GM21528 (cell line): ENCODE results near the gene ABCC4.

ENCODE experiments used
- ATAC-seq: cut with Tn5 transposase; IDR thresholded peaks from one replicate; pipeline ENCODE4 v1.9.1; 2021; ENCODE audit warnings: mild to moderate bottlenecking, moderate library complexity; ENCODE audit not compliant: unreplicated experiment, low FRiP score

Gene ABCC4

DNA sequence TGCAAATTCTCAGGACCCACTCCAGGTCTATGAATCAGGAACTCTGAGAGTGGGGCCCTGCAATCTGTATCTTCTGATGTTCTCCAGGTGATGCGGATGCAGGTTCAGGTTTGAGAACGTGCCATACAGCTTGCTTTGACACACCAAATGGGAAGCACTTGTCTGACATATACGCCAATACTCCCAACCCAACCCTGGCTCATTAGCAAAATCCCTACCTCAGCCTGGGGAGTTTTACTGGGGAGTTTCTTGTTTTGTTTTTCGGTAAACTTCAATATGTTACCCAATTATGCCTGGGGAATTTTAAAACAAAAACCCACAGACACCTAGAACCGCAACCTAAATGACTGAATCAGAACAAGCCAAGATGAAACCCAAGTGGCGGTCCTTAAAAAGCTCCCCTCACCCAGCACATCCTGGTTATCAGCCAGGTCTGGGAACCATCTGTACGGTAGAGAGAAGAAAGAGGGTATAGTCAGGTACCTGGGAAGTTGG is 41.2 kb downstream of the ABCC4 start:
- peak; percentile 54 for ATAC-seq

DNA sequence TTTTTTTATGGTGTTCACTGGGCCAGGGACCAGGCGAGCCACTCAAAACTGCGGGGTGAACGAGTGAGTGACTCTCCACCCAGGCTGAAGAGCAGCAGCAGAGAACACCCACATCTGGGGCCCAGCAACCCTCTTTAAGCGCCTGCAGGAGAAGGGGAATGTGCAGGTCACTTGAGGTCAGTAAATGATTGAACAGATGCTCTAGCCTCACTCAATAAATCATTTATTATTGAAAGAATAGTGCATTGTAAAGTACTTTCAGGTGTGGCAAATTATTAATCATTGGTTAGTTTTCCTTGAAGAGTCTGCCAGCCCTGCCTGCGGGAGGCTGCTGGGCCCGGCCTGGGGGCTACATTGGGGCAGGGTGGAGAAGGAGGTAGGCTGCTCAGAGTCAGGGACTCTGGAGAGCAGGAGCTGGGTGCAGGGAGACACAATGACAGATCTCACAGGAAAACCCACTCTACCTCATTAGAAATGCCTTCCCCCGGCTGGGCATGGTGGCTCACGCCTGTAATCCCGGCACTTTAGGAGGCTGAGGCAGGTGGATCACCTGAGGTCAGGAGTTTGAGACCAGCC is 42.5 kb downstream of the ABCC4 start:
- ATAC-seq = peak; percentile 44

DNA sequence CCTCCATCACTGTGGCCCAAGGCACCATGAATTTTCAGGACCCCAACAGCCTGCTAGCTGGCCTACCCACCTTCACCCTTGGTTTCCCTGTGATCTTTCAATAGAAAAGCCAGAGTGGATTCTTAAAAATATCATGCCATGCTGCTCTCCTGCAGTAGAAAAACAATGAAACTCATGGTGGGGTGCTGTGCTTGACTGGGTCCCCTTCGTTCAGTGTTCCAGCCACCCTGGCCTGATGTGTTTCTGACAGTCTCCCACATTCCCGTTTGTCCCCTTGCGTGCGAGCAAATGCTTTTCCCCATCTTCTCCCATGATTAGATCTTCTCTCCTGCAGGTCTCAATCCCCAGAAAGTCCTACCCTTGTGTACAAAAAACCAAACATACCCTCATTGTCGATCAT is 43.2 kb downstream of the ABCC4 start:
- ATAC-seq = no peak

DNA sequence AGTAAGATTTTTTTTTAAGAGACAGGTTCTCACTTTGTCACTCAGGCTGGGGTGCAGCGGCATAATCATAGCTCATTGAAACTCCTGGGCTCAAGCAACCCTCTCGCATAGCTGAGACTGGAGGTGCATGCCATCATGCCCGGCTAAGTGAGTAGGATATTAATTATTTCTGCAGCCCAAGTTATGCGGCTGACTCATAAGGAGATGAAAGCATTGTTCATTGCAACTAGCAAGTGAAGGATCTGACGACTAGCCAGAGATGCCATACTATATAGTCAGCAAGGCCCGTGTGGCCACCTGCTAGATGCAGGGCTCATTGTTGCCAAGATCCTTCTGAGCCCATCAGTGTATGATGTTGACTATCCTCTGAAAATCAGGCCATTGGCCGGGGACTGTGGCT is 45.2 kb downstream of the ABCC4 start:
- ATAC-seq = no peak

DNA sequence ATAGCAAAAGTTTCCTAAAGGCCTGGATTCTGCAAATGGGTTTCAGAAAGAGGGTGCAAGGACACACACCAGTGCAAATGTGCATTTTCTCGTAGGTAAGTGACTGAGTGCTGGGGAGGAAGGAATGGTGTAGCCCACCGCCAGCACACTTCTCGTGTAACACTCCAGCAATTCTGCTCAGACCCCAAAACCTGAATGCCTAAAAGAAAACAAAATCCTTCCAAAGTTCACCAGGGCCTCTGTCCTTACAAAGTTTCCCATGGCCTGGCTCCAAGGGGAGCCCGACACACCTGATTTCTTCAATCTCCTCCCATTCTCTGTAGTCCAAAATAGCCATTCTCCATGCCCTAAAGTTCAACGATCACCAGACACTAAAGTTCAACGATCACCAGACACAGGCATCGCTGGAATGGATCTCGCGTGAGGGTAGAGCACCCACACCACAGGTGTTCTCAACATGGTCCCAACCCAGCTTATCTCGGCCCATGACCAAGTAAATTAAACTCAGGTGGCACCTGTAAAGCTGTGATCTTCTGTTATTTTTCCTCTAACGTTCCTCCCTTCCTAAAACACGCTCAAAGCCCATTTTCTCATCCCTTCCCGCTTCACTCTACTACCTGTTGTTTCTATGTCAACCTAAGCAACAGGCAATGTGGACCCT is 46.0 kb downstream of the ABCC4 start:
- no peak for ATAC-seq

DNA sequence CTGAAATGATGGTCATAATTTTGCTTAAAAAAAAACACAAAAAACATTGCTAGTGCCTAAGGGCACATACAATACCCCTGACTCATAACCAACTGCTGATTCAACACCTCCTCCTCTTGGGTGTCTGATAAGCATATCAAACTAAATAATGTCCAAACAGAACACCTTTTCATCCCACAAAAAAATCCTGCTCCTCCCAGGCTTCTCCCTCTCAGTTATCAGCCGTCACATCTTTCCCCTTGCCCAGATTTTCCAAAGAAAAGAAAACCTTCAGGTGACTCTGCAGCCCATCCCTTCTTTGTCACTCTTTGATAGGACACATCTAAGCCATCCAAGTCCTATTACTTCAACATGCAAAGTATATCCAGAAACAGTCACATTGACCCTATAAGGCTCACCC is 46.9 kb downstream of the ABCC4 start:
- no peak for ATAC-seq

DNA sequence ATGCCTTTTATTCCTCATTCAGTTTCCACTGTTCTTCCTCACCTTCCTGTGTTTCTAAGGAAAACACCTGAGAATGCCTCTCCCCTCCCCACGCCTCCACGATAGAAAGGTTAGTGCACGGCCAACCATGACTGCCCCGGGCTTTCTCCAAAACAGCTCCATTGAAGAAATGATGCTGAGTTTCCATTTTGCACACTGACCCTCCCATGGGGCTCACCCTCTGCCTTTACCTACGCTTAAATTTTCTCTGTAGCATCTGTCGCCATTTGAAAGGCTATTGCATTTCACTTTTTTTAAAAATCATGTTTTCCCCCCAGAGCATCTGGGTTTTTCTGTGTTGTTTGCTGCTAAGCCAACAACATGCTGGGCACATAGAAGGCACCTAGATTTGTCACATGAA is 48.2 kb downstream of the ABCC4 start:
- no peak for ATAC-seq

DNA sequence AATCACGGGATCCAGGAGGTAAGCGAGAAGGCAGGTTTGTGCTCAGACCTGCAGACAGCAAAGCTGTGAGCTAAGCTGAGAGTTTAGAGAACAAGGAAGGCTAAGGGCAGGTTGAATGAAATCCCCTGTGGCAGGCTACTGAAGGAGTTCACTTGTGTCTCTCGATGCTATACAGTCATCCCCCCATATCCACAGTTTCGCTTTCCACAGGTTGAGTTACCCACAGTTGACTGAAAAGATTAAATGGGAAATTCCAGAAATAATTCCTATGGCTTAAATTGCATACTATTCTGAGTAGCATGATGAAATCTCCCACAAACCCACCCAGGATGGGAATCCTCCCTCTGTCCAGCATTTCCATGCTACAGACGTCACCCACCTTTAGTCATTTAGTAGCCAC is 49.6 kb downstream of the ABCC4 start:
- ATAC-seq = no peak

DNA sequence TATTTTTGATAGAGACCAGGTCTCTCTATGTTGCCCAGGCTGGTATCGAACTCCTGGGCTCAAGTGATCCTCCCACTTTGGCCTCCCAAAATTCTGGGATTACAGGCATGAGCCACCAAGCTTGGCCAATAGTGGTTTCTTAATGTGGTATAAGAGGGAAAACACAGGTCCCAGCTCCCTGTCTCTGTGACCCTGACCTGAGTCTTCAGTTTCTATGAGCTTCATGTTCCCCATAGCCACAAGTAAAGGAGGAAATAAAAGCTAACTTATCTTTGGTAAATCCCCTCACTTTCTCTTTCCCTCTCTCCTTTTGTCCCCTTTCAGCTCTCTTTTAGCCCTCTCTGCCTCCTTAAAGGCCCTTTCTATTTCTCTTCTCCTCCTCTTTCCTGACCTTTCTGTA is 50.3 kb downstream of the ABCC4 start:
- peak; percentile 43 for ATAC-seq

DNA sequence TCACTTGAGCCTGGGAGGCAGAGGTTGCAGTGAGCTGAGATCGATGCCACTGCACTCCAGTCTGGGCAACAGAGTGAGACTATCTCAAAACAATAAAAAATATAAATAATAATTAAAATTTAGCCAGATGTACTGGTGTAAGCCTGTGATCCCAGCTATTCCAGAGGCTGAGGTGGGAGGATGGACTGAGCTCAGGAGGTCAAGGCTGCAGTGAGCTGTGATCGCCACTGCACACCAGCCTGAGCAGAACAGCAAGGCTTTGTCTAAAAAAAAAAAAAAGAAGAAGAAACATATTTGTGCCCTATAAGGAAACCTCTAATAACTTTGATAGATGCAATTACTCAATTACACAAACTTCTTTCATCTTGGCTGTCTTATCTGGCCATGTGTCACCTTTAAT is 52.3 kb downstream of the ABCC4 start:
- ATAC-seq = no peak

DNA sequence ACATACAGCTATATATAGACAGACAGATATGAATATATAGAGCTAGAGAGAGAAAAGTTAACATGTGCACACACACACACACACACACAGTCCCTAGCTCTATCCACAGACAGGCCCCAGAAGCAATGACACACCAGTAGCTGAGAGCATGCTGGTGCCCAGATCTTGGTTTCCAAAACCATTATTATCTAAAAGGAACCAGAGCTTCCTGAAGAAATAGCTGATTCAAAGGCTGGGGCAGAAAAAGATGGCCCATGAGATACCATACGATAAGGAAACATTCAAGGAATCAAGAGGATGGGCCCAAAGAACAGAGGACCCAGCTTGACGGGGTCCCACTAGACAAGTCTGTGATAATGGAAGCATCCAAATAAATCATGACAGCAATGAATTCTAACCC is 53.4 kb downstream of the ABCC4 start:
- no peak for ATAC-seq

DNA sequence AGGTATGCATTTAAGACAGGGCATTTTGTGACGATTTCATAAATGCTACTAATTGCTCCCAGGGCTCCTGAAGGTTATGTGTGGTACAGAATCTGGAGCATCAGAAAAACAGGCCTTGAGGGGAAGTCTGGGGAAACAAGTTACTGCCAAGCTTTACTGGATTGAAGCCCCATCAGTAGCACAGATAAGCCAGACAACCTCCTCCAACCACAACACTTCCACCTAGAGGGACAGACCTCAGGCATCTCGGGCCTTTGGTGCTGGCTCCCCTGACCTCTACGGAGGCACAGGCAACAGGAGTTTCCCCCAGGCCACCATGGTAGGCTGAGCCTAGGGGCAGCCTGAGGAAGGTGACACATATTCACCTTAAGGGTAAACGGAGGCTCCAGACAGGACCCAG is 54.1 kb downstream of the ABCC4 start:
- ATAC-seq = no peak

DNA sequence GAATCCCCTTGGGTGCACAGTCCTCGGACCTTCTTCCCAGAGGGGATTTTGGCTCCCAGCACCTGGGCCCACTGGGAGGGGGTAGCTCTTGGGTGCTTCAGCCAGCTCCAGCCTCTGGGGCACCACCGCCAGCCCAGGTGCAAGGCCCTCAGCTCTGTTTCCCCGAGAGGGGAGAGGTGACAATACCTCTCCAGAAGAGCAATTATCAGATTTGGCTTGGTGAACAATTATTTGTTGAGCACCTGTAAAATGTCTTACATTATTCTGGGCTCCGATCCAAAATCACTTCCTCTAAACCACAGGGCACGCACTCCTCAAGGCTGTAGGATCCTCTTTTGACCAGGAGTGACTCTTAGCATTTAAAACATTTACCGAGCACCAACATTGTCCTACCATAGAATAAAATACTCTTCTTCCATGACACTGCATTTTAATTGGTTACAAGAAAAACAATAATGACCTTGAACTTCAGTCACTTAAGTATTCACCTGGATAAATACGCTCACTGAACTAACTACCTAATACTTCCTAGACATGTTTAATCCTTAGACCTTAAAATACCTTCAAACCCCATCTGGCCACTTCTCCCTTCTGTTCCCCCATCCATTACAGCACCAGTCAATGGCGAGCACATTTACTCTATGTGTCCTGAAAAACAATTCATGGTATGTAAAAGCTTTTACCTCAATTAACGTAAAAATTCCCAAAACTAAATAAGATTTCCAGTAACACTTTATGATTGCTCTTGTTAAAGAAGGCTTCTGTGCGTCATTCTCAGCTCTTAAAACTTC is 54.8 kb downstream of the ABCC4 start:
- no peak for ATAC-seq

DNA sequence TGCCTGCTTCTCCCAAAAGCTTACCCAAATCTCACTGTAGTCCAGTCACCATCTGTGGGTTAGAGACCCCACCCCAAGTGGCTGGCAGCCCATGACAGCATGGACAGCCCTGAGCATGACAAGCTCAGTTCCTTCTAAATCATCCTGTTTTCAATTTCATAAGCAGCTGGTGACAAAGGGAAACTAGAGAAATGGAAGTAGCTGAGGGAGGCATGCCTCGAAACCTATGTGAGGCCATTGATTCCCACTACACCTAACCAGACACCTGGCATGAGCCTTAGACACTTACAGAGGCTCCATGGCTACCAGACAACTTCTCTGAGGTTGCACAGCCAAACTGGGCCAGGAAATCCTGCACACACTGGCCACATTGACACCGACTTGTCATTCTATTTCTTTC is 56.2 kb downstream of the ABCC4 start:
- ATAC-seq = peak; percentile 52

DNA sequence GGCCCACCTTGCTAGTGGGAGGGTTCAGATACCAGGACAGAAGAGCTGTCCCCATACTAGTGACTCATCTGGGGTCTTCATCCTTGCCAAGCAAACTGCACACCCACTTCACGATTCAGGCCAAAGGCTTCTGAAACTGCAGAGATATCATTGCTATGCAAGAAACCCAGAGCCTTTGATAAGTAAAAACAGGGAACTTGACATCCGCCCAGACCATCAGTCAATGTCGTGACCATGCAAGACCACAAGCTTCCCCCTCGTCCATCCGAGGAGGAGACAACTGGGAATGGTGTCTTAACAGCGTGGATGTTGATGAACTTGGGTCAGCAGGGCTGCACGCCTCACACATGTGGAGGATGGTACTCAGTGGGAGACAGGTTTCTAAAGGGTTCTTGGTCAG is 58.0 kb downstream of the ABCC4 start:
- no peak for ATAC-seq

DNA sequence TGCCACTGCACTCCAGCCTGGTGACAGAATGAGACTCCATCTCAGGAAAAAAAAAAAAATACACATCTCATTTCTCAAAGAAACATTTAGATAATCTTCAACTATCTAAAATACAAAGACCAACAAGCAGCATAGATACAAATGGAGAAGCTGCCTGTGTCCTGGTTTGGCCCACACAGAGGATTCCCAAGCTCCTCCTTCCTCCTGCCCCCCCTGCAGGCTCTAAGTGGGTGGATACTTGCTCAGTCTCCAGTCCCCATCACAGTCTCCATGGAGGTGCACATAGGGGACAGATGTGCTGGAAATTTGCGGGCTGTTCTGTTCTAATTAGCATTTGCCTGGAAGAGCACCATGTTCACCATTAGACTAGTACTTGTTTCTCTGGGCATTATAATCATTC is 59.9 kb downstream of the ABCC4 start:
- no peak for ATAC-seq

DNA sequence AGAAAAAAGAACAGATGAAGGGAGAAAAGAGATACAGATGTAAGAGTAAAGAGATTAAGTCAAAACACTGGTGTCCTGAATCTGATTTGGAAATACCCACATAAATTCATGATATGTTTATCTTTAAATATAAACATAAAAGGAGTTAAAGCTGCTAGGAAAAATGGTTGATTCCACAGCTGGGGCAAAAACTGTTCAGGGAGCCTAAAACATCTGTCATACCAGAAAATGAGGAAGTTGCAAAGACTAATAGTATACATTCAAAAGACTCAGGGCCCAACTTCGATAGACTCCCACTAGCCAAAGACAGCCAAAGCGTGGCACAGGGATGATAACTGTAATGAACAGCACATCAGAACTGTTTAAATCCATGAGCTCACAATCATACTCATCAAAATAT is 62.0 kb downstream of the ABCC4 start:
- peak; percentile 54 for ATAC-seq

DNA sequence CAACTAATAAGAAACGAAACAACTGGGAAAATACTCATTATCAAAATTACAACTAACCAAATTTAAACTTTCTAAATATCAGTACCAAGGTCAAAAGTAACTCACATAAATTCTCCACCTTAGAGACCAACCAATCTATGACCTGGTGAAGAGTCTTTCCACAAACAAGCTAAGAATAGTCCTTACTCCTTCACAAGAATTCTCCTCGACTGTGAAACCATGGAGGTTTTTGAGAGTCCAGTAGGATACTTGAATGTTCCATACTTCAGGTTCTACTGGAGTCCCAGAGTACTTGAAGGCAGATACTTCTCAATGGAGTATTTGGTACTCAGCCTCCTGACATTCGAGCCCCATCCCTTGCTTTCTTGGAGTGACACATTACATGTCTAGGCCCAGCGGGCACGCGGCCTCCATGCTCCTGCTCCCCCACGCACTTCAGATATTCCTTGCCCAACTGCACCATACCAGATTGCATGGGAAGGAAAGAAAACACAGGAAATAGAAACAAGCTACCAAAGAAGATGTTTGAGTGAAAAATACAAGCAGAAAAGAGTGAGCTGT is 63.9 kb downstream of the ABCC4 start:
- ATAC-seq = no peak

DNA sequence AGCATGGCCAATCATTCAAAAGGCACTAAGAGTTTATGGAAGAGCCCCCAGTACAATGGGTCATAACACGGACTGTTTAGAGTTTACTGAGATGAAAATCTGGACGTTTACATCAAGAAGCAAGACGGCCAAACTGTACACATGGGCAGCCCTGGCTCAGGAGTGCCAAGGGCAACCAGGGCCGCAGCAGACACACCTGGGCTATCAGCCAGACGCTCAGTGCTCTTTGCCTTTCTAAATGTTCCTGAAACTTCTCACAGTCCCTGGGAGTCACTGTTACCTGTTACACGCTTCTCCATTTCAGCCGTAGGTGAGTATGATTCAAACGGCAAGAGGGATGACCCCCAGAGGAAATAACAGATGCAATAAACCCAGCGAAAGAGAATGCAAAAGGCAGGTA is 64.5 kb downstream of the ABCC4 start:
- ATAC-seq = no peak

DNA sequence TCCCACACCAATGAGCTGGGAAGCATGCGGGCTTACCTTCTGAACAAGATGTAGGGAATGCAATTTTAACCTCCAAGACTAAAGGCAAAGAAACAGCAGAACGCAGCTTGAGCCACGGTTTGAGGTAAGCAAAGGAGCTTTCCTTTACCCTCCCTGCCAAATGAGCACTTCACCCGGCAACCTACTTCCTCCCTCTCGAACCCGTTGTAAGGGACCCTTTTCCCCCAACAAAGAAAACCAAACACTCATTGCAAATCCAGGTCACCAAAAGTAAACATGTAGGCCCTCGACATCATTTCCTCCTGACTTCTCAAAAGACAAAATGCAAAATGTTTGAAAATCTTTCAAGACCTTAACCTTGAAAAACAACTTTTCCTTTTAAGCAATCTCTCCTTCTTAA is 65.3 kb downstream of the ABCC4 start:
- no peak for ATAC-seq

DNA sequence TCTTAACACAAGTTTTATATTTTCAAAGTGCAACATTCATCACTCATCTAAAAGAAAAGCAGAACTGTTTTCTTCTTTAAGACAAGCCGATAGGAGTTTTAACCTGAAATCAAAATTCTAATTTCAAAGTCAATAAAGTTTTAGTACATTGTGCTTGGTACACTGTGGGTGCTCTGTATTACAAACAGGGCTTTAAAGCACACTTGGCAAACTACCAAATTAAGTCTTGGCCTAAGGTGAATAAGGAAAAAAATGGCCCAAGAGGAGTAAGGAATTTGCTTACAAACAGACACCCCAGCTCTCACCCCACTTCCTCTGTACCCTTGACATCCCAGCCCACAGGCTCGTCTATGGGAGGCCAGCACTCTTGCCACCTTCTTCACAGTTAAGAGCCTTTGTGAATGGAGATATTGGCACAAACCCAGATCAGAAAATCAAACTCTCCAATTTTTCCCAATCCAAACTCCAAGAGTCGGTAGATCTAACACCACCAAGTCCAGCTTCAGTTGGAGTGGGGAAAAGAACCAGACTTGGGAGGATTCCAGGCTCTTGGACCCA is 66.0 kb downstream of the ABCC4 start:
- ATAC-seq = no peak
